ENCODE results near the gene ICAM2.

ICAM2 gene

DNA sequence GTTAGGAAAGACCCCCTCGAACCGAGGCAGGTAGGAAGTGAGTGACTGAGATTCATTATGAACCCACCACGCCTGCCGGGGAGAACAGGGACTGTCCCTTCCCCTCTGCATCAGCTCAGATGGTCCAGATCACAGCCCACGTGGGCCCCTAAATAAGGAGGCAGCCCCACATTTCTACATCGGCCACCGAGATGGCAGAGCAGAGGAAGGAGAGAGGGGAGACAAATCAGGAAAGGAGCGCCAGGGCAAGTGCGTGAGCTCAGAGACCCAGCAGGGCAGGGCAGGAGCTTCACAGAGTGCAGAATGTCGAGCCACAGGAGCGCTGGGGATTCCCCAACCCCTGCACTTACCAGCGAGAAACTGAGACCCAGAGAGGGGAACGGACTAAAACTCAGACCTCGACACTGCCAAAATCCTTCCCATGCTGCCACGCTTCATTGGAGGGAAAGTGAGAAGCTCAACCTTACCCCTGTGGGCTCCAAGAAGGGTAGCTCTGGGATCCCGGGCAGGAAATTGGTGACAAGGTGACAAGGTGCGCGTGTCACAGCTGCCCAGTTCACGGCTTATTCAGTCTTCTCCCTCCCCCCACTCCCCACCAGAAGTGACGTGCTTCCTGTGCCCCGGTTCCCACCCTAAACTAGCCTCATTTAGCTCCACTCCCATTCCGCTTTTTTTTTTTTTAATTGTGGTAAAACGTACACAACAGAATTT is at the start of gene ICAM2:
ICAM2 (minus strand) TSS at position 578 of the 711 bp plus-strand sequence. CDS start 13,942 bp downstream, outside the sequence.
- peak; percentile 77 for DNase-seq (ENCODE audit: low read depth)

DNA sequence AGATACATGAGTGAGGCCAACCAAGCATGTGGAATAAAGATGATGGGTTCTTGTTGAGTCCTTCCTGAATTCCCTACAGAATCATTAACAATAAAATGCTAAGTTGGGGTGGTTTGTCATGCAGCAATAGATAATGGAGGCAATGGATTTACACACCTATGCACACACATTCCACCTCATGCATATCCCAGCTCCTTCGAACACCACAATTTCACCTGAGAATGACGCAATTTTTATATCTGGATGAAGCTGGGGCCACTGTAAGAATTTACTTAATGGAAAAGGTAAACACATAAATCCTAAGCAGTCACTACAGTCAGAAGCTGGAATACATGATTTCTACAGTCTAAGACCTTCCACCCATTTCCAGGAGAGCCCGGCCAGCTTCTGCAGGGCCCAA is 49.8 kb upstream of the ICAM2 start:
- DNase-seq (ENCODE audit: low read depth): no peak

DNA sequence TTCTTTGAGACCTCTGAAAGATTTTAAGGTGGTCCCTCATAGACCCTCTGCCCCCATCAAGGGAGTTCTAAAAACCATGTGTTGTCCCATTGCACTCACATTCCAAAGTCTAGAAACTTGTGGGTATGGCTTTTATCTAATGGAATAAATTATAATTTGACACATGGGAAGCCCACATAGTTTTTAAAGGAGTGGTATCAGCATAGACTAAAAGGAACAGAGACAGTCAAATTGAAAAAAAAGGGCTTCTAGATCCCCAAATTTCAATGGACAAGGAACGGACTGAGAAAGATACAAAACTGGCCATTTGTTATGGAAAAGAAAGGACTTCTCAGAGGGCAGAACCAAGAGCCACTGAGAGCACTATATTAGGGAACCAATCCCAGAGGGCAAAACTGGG is 48.7 kb upstream of the ICAM2 start:
- no peak for DNase-seq (ENCODE audit: low read depth)

DNA sequence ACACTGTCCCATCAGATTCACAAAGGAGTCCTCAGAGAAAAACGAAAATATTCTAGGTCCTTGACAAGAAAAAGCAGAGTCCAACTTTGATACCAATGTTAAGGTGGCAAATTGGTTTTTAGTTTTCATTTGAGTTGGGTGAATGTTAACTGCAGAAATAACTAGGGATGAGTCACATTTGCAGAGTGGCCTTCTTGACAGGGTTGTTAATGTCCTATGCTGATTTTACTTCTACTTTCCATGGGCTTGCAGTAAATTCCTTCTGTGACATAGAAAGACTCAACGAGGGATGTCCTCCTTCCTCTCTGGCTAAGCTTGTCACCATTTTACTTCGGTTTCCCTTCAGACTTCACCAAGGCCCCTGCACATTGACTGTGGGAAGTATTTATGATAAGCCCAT is 47.2 kb upstream of the ICAM2 start:
- no peak for DNase-seq (ENCODE audit: low read depth)

DNA sequence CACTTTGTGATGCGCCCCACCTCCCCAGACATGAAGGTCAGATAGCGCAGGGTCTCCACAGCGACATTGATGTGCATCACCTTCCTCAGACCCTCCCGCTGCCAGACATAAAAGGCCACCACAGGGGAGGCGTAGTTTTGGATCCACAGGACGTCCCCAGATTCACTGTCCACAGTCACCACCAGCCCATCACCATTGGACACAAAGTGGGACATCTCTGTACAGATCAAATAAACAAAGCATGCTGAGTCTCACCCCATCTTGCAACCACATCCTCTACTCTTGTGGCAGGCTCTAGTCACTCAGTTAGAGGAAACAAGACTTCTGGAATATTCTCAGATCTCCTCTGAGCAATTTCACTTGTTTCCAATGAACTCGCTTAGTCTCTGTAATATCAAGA is 46.3 kb upstream of the ICAM2 start:
- no peak for DNase-seq (ENCODE audit: low read depth)

DNA sequence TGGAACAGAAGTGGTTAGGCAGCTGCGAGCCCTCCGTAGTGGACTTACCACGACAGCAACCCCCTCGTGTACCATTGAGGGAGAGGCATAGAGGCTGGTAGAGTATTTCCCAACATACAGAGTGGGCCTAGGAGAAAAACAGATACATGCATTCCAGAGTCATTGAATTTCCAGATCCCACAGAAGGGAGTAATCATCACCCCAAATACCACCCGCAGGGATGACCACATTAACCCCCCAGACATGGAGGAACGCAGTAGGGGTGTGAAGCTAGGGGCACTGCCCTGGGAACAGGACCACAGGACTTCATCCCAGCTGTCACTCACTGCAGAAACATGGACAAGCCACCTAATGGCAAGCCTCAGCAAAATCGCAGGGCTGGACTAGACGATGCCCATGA is 44.7 kb upstream of the ICAM2 start:
- no peak for DNase-seq (ENCODE audit: low read depth)

DNA sequence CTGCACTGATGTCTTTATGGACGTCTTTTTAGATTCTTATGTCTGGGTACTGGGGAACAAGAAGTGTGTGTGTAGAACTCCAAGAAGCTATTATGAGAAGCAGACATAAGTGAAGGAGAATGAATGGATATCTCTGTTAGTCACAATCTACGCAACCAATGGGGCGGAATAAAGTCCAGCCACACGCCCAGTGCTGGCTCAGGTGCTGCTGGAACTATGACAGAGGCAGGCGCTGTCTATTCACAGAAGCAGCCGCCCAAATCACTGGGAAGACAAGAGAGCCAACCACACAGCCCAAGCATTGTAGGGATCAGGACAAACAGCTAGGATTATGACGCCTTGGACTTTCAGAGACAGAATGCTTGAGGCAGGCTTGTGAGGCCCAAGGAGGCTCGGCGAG is 43.9 kb upstream of the ICAM2 start:
- DNase-seq (ENCODE audit: low read depth): no peak

DNA sequence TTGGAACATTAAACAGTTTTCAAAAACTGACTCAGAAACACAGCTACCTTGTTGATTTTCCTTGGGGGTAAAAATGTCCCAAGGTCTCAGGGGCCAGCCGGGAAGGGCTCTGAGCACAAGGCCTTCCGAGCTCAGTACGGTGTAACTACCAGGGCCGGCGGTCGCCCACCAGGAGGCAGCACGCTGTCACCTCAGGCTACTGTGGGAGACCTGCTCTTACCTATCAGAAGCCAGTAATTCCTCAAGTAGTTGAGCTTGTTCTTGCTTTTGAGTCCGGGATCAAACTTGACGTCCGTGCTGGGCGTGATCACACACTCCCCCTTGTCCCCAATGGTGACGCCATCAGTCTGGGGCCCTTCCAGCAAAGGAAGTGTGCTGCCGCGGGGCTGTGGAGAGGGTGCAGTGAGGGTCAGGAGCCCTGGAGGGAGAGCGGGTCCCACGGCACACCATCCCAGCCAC is 43.4 kb upstream of the ICAM2 start:
- peak; percentile 17 for DNase-seq (ENCODE audit: low read depth)

DNA sequence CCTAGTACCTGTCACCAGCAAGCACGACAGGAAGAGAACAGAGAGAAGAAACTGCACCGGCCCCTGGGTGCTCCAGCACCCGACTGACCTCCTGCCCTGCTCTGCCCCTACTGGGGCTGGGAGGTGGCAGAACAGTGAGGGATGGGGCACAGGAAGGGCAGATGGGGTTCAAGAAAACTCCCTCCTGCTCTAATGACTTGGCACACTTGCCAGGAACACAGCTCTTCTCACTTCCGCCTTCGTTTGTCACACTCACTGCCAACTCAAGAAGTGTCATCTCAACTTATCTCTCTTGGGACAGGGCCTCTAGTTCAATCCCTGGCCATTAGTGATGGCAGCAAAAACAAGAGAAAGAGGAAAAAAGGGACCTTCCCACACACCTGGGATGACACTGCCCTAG is 42.7 kb upstream of the ICAM2 start:
- DNase-seq (ENCODE audit: low read depth): no peak

DNA sequence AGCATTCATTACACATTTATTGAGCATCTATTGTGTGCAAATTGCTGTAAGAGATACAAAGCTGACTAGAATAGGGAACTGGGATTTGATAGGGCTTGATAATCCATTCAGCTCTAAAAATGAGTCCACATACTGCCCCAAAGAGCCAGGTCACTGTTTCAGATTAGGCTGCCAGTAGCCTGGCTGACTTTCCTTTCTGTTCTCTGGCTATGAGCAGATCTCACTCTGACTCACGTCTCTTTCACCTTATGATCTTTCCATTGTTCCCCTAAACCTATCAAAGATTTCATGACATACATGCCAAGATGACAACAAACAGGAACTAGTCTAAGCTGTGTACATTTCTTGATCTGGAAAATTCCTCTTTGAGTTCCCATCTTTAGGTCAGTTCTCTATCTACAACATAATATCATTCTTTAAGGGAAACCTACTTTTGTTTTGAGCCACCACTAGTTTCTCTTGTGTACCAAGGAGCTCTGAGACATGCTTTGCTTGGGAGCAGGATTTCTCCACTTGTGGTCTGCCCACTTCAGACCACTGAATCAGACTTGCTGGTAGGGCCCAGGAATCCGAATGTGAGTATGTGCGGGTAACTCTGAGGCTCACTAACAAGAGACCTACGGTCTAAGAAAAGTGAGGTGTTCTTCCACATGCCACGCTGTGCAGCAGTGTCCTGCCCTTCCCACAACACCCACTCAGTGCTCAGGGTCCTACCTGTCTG is 40.9 kb upstream of the ICAM2 start:
- DNase-seq (ENCODE audit: low read depth): no peak

DNA sequence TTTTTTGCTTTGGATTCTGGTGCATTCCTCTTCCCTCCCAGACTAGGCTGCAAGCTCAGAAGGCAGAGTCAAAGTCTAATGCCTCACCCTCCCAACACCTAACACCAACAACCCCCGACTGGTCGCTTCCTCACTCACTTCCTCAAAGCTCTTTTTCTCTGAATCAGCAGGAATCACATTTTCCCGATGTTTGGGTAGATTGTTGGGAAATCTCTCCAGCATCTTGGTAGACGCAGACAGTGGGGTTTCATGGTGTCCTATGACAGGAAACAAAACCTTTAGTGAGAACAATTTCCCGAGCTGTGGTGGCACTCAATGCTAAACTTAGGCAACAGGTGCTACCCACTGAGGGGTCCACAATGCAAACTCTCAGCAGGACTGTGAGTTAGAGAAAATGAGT is 39.9 kb upstream of the ICAM2 start:
- DNase-seq (ENCODE audit: low read depth): no peak

DNA sequence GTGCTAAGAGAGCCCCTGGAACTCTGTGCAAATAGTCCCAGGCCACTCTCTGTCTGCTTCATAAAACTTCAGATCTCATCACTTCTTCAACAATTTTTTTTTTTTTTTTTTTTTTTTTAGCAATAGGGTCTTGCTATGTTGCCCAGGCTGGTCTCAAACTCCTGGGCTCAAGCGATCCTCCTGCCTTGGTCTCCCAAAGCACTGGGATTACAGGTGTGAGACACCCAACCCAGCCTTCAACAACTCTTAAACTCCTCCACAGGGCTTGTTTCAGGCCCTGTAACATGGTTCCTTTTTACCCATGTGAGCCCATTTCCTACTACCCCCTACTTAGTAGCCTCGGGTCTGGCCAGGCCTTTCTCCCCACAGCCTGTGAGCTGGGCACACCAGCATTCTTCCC is 39.3 kb upstream of the ICAM2 start:
- DNase-seq (ENCODE audit: low read depth): no peak

DNA sequence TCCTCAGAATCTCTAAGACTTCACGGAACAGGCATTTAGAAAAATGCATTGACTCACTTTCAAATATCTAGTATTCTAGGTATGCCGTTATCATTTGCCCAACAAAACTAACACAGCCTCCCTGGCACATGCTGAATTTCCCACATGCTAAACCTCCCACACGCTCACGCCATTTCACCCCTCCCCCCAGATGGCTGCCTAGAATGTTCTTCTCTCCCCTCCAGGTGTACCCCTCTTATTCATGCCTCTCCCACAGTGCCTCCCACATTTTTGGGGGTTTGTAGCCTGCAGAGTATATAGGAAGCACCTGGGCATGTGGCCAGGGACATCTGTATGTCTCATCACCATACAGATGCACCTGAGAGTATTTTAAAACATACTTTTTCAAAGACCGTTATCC is 38.2 kb upstream of the ICAM2 start:
- DNase-seq (ENCODE audit: low read depth): no peak

DNA sequence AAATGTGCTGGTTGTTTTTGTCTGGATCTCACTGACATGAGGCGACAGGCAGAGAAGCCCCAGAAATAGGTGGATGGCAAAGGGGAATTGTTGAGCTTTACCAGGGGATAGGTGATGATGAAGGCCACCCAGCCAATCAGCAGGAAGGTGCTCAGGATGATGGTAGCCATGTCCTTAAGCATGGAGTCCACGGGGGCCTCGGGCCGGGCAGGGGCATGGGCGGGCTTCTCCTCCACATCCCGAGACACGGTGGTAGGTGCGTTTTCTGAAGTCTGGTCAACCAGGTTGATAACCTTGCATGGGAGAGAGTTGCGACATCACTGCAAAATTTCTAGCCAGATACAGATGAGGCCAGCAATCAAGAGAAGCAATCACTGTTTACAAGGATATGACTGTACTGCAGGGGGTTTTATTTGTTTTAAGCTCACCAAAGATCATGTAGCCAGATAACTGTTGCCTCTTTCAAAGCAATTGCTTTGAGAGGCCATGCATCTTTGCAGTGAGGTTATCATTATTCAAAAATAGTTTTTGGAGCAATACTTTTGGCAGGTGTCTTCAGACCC is 37.3 kb upstream of the ICAM2 start:
- no peak for DNase-seq (ENCODE audit: low read depth)

DNA sequence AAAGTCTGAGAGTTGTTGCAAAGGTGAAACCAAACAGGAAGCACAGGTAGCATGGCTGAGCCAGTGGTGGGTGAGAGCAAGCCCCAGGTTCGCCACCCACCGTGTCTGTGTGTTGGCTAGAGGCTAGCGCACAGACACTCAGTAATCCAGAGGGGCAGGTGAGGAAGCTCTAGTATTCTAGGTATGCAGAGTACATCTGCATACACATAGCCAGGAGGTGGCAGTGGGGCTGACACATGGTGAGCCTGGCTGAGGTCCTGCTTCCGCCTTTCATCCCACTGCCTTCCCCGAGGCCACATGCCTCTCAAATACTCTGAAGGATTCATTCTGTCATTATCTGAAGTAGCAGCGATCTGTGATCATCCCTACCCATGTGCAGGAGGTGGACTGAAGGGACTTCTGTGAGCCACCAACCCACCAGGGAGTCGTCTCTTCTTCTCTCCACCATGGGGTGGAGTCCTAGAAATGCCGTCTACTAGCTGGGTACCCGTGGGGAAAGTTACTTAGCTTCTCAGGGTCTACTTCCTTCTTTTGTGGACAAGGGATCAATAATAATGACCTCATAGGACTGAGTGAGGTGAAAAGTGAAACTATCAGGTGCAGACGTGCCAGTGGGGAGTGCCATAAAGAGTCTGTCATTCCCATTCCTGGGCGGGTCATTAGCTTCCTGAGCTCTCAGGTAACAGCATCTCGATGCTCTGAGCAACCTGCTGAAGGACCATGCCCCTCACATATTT is 36.0 kb upstream of the ICAM2 start:
- DNase-seq (ENCODE audit: low read depth): no peak

DNA sequence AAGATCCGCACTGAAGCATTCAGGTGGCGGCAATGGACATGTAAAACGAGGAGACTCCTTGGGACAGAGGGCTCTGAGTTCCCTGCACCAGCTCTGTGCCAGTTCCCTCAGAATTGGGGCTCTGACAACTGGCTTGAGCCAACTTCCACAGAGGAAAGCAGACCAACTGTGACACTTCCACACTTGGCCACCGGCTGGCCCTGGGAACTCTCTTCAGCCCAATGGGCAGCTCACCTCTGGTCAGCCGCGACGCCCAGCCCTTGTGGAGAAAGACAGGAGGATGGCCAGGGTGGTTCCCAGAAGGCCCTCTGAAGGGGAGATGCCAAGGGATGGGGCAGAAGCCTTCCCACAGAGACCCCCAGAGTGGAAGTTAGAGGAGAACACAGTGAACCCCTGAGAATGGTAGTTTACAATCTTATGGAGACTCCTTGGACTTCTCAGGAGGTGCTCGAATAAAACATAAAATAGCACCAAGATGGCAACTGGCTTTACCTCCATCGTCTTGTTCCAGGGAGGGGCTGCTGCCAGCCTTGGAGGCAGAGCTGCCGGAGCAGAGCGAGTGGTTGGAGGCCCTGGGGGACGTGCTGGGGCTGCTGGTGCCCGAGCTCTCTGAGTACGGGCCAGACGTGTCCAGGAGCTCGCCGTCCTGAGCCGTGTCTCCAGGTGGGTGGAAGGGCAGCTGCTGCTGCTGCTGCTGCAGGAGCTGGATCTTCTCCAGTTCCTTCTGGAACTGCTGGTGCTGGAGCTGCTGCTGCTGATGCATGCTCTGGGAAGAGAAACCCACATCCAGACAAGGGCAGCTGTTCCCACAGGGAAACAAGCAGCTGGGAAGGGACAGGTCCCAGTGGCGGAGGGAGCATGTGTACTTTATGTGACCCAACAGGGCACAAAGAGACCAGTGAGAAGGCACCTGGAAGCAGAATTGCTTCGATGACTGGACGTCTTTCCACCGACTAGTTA is 35.0 kb upstream of the ICAM2 start:
- DNase-seq (ENCODE audit: low read depth): no peak

DNA sequence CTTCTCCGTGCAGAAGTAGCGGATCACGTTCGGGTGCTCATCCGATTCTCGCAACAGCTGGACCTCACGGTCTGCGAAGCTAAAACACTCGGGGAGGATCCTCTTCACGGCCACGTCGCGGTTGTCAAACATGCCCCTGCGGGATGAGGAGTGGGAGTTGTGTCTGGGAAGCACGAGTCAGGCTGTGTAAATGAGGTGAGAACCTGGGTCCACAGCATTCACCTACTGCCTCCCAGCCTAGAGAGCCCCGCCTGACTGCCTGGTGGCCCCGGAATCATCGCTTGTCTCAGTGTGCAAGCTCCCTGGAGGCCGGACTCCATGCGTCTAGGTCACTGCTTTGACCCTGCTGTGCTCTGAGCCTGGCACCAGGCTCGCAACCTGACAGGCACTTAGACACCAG is 33.9 kb upstream of the ICAM2 start:
- no peak for DNase-seq (ENCODE audit: low read depth)

DNA sequence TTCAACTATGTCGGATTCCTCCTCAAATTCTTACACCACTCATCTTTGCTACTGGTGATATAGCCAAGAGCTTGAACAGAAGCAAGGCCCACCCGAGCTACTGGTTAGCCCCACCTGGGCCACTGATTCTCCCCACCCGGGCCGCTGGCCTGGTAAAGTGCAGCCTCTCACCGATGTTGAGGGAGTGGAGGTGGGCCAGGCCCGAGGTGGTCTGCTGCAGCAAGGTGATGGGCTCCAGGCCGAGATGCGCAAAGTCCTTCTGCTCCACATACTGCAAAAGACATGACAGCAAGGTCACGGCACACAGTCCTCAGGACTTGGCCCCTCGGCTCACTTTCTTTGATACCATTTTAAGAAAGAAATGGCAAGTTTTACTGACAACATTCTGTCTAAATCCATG is 32.7 kb upstream of the ICAM2 start:
- no peak for DNase-seq (ENCODE audit: low read depth)

DNA sequence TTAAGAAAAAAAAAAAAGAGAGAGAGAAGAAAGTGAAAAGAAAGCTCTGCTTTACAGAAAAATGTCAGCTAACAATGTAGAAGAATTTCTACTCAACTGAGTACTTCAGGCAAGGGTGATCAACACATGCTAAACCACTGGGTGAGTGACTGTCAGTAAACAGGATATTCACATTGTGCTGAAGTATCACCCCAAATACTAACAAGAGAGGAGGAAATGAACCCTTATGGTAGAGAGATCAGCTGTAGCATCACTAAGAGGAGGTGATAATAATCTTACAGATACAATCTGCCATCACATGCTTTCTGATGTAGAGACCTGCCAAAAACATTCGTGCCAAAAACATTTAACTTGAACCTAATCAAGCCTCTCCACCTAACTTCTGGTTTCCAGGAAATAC is 30.7 kb upstream of the ICAM2 start:
- DNase-seq (ENCODE audit: low read depth): no peak

DNA sequence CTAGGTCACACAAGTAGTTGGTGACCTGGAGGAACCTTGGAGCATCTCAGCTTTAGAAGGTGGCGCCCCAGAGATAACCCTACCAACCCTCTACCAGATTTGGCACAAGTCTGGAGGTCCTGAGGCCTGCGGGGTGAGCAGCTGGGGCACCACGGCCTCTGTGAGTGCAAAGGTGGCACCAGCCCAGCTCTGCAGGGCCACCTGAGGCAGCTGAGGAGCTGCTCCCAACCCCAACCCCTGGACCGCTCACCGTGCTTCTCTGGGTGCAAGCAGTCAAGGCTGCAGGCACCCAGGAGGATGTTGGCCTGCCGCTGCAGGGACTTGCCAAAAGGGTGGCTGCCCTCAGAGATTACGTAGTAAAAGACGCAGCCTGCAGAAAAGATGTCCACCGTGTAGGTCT is 28.4 kb upstream of the ICAM2 start:
- no peak for DNase-seq (ENCODE audit: low read depth)

DNA sequence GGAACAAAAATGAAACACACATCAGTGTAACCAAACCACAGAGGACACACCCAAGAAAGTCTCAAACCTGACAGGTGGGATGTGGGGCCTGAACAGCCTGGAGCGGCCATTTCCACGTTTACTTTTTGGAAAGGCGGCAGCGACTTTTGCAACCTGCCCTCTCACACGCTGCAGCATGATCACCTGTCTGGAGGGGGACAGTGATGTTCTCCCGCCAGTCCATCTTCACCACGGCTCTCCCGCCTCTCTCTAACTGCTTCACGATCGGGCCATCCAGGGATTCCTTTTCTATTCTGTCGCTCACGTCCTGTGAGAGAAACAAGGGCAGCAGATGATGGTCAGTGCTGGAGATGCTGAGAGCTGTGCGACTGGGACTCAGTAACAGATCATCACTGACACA is 24.7 kb upstream of the ICAM2 start:
- DNase-seq (ENCODE audit: low read depth): no peak
